Fibroblast of the conjunctiva (primary cell): ENCODE measurements around the gene CHMP1B.

Source experiments
- DNase-seq: peaks from one replicate; pipeline ENCODE4 v3.0.0-alpha.2; 2010; ENCODE audit warnings: low read depth

The CHMP1B gene

GRCh38 chr18:11902522-11903292 lies 51.5 kb downstream of the CHMP1B start:
- no peak for DNase-seq
